HG03521 (cell line): ENCODE results near the gene IFNA14.
"Not testable (repeated sequence)": the region's sequence is repeated elsewhere in the genome, so short reads cannot be mapped to it uniquely, and the experiment has no call there.

Source experiments
- ATAC-seq: cut with Tn5 transposase; IDR thresholded peaks from one replicate; pipeline ENCODE4 v1.9.1; 2021; ENCODE audit warnings: mild to moderate bottlenecking, moderate library complexity; ENCODE audit not compliant: unreplicated experiment

IFNA14 gene

DNA sequence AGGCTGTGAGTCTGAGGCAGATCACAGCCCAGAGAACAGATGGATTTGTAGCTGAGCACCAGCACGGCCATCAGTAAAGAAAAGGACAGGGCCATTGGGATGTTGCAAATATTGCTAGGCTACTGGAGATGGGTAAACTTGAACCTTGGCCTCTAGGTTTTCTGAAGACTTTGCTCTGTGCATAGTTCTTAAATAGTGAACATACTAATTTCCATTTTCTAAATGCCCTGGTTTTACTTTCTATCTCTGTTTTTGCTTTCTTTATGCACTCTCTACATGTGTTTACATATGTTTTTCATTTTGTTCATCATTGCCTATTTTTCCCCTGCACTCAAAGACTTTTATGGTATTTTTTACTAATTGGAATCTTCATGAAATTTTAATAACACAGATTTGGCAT, 22.6 kb downstream of the IFNA14 start, which contains the start of gene IFNA16:
Gene IFNA16, minus strand, starts transcription at position 101 of the 400 bp plus-strand sequence. Its CDS starts 6 bp downstream, at position 95.
- not testable (repeated sequence) for ATAC-seq

DNA sequence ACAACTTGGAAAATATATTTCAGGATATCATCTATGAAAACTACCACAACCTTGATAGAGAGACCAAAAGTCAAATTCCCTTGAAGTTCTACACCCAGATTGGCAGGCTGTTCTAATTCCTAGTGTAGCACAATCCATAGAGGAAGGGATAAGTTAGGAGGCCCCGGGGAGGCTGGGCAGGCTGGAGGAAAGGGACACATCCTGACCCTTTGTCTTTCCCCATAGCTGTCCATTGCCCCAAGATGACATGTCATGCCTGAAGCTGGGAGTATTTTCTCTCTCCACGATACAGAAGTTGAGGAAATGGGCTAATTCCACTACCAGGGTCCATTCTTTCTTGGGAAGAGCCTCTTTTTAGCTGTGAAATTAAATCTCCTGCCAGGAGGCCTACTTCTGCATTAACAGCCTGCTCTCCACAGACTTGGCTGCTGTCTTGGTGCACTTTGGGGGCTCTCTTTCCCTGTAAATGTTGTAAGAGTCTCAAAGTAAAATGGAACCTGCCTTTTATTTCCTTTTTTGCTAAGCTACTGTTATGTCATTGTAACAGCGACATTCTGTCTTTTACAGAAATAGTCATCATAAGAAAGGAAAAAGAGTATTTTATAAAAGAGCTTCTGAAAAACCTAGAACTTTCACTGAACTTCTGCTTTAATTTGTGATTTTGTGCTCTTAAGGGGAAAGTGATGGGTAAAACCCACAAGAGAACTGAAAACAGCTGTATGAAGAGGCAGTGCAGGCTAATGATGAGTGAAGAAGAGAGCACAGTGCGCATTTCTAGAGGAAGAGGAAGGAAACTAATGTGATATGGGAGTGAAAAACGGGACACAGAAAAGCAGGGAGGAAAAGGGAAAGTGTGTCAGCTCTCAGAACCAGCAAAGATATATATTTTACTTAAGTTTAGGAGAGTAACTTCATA, 26.1 kb downstream of the IFNA14 start:
- ATAC-seq = peak; percentile 55

DNA sequence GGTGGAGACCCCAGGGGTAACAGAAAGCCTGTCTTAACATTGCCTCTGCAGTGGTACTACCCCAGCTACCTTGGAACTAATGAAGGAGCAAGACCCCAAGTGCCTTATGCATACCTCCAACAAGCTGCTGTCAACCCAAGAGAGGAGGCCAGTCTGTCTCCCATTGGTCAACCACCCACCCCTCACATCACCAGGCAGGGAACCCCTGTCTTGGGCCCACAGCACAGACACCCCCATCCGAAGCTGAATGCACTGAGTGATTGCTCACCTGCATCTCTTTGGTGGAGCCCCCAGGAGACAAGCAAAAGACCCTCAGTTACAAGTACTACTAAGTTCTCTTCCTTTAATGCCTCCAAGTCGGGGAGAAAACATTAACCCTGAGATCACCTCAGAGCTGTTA, 27.6 kb downstream of the IFNA14 start:
- not testable (repeated sequence) for ATAC-seq

DNA sequence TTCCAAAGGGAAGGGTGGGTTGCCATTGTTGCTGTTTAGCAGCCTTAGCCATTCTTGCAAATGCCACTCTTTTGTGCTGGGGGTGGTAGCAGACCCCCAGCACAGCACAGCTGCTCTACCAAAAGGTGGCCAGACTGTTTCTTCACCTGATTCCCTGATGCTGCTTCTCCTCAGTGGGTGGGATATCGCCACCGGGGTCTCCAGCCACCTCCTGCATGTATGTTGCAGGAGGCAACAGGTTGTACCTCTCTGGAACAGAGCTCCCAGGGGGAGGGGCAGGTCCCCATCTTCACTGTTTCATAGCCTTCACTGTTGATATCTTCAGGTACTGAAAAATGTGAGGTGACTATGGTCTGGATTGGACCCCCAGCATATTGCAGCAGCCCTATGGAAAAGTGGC, 29.0 kb downstream of the IFNA14 start:
- not testable (repeated sequence) for ATAC-seq

DNA sequence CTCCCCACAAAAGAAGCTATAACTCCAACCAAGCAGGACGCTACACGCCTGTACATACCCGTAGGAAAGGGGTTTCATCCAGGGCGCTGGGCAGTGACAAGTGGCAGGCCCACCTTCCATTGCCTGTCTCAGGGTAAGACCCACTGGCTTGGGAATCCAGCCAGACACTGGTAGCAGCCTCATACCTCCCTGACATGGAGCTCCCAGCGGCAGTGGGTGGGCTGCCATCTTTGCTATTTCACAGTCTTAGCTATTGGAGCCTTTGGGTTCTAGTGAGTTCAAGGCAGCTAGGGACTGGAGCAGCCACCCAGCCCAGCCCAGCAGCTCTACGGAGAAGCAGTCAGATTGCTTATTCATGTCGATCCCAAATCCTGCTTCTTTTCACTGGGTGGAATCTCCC, 29.5 kb downstream of the IFNA14 start:
- no peak for ATAC-seq

DNA sequence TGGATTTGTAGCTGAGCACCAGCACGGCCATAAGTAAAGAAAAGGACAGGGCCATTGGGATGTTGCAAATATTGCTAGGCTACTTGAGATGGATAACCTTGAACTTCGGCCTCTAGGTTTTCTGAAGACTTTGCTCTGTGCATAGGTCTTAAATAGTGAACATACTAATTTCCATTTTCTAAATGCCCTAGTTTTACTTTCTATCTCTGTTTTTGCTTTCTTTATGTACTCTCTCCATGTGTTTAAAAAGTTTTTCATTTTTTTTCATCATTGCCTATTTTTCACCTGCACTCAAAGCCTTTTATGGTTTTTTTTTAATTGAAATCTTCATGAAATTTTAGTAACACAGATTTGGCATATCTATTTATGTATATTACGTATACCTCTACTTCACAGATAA, 32.8 kb downstream of the IFNA14 start, which contains the start of gene IFNA10:
Gene IFNA10, minus strand, starts transcription at position 101 of the 400 bp plus-strand sequence. Its CDS starts 46 bp downstream, at position 55.
- ATAC-seq = not testable (repeated sequence)

DNA sequence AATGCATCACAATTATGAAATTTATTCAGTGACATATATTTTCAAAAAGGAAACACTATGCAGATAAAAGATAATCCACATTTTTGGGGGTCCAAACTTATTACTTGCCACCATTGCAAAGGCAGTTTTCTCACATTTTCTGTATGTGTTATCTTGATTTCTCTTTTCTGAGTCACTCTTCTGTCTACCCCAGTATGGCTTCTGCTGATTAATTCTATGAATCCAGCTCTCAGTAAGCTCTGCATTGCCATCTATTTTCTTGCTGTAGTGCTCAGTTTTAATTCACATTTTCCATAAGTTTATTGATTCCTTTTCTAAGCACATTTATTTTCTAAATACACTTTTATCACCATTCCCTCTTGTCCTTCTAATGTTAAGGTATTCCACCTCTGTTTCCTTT, 34.6 kb downstream of the IFNA14 start:
- no peak for ATAC-seq

DNA sequence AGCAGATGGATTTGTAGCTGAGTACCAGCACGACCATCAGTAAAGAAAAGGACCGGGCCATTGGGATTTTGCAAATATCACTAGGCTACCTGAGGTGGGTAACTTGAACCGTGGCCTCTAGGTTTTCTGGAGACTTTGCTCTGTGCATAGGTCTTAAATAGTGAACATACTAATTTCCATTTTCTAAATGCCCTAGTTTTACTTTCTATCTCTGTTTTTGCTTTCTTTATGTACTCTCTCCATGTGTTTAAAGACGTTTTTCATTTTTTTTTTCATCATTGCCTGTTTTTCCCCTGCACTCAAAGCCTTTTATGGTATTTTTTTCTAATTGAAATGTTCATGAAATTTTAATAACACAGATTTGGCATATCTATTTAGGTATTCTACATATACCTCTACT, 37.7 kb downstream of the IFNA14 start, which contains the start of gene IFNA7:
Gene IFNA7, minus strand, starts transcription at position 101 of the 400 bp plus-strand sequence. Its CDS starts 40 bp downstream, at position 61.
- not testable (repeated sequence) for ATAC-seq

DNA sequence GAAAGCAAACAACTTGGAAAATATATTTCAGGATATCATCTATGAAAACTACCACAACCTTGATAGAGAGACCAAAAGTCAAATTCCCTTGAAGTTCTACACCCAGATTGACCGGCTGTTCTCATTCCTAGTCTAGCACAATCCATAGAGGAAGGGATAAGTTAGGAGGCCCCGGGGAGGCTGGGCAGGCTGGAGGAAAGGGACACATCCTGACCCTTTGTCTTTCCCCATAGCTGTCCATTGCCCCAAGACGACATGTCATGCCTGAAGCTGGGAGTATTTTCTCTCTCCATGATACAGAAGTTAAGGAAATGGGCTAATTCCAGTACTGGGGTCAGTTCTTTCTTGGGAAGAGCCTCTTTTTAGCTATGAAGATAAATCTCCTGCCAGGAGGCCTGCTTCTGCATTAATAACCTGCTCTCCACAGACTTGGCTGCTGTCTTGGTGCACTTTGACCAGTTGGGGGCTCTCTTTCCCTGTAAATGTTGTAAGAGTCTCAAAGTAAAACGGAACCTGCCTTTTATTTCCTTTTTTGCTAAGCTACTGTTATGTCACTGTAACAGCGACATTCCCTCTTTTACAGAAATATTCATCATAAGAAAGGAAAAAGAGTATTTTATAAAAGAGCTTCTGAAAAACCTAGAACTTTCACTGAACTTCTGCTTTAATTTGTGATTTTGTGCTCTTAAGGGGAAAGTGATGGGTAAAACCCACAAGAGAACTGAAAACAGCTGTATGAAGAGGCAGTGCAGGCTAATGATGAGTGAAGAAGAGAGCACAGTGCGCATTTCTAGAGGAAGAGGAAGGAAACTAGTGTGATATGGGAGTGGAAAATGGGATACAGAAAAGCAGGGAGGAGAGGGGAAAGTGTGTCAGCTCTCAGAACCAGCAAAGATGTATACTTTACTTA, 44.7 kb downstream of the IFNA14 start:
- peak; percentile 92 for ATAC-seq
